Measurements from ENCODE around the gene LNX2.
A peak's percentile ranks its signal among the peaks of the same experiment; 100 is the strongest.

Gene LNX2

GRCh38 chr13:27541386-27541785 is 78.9 kb downstream of the LNX2 start:
- no peak for TF ChIP-seq CTCF (IDR thresholded peaks at IDR 0.05; ENCODE audit: extremely low read depth, missing control alignments)
- no peak for DNase-seq (ENCODE audit: low spot score)

GRCh38 chr13:27536361-27537101 is 83.8 kb downstream of the LNX2 start:
- TF ChIP-seq CTCF (IDR thresholded peaks at IDR 0.05; ENCODE audit: extremely low read depth, missing control alignments), result no peak
- DNase-seq (ENCODE audit: low spot score), result no peak

- no peak for DNase-seq (ENCODE audit: low spot score)
- TF ChIP-seq CTCF (IDR thresholded peaks at IDR 0.05; ENCODE audit: extremely low read depth, missing control alignments), result no peak
These were observed 84.8 kb downstream of the LNX2 start for GRCh38 chr13:27535546-27535945.

- no peak for DNase-seq (ENCODE audit: low spot score)
These were observed 85.3 kb downstream of the LNX2 start for GRCh38 chr13:27534981-27535380.

GRCh38 chr13:27534108-27534980 is 86.0 kb downstream of the LNX2 start:
- TF ChIP-seq CTCF (IDR thresholded peaks at IDR 0.05; ENCODE audit: extremely low read depth, missing control alignments), result no peak
- no peak for DNase-seq (ENCODE audit: low spot score)

More at GRCh38 chr13:27534981-27535380, 85.3 kb downstream of the LNX2 start:
- no peak for TF ChIP-seq CTCF (IDR thresholded peaks at IDR 0.05; ENCODE audit: extremely low read depth, missing control alignments)

GRCh38 chr13:27533155-27533643 is 87.1 kb downstream of the LNX2 start:
- TF ChIP-seq CTCF (IDR thresholded peaks at IDR 0.05; ENCODE audit: extremely low read depth, missing control alignments), result peak; percentile 97
- DNase-seq (ENCODE audit: low spot score), result peak; percentile 61

GRCh38 chr13:27528908-27529307 is 91.4 kb downstream of the LNX2 start:
- no peak for TF ChIP-seq CTCF (IDR thresholded peaks at IDR 0.05; ENCODE audit: extremely low read depth, missing control alignments)
- no peak for DNase-seq (ENCODE audit: low spot score)
